ENCODE measurements around the gene HADHA.

DNA sequence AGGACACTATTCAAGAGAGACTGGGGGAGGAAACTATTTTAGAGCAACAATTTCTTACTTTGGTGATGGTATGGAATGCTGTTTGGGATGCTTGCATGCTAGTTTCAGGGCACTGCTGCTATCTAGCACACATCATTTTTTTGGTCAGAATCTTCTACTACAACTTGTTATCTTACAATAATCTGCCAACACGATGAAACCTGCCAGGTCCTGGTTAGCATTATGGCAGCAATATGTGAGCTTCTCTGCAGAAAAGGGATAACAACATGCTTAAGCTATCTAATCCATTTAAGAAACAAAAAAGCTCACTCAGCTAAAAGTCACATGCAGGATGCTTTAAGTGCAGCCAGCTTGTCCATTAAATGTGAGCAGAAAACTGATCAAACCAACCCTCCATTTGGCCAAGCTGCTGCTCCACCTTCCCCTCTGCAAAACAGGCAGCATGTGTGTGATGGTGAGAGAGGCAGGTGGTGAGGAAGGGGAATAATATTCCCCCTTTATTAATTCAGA is 41.4 kb downstream of the HADHA start:
- TF ChIP-seq, protein P1, sequence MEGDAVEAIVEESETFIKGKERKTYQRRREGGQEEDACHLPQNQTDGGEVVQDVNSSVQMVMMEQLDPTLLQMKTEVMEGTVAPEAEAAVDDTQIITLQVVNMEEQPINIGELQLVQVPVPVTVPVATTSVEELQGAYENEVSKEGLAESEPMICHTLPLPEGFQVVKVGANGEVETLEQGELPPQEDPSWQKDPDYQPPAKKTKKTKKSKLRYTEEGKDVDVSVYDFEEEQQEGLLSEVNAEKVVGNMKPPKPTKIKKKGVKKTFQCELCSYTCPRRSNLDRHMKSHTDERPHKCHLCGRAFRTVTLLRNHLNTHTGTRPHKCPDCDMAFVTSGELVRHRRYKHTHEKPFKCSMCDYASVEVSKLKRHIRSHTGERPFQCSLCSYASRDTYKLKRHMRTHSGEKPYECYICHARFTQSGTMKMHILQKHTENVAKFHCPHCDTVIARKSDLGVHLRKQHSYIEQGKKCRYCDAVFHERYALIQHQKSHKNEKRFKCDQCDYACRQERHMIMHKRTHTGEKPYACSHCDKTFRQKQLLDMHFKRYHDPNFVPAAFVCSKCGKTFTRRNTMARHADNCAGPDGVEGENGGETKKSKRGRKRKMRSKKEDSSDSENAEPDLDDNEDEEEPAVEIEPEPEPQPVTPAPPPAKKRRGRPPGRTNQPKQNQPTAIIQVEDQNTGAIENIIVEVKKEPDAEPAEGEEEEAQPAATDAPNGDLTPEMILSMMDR (IDR thresholded peaks at IDR 0.05), result no peak
- no peak for TF ChIP-seq POLR2A (IDR thresholded peaks at IDR 0.05)

Data from stomach (tissue), 4 donors.